ENCODE data around the gene MESD. TPM values are rescaled to one million over a fixed set of nuclear protein-coding genes. Genes with fewer than 3 reads are reported as not detected.

MESD gene
- total and polyA plus RNA-seq, 9 of the 15 experiments (the other 6 are each of a cell fraction or from before 2014, with no cell fraction given): 11.3 to 39.7 (median 22.8) TPM

DNA sequence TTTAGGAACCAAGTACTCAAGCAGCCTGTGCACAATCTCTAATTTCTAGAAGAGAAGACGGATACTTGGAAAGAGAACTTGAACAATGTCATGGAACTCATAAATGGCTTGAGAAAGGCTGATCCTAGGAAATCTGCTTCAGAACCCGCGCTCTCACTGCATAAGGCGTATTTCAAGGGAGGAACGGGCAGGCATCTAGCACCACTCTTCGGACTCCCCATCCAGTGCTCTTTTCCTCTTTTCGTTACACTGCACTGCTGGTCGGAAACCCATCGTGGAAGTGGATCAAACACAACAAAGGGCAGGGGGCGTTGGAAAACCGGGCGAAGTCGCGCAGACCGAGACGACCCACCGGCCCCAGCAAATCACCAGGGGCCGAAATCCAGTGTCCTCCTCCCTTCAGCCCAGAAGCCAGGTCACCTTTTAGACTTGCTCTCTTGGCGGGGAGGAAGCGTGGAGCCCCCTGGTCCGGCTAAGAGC is 10.6 kb upstream of the MESD start:
- Histone ChIP-seq H3K9ac (ENCODE audit: insufficient read depth in 1 of 2, low read depth in 2 of 2, low read length in 2 of 2) (peak overlapping the region; percentile 88 to 96), H3K9me3 (replicated peaks; ENCODE audit: control insufficient read depth, insufficient read depth, low read depth, low read length) (no peaks in the 10 kb centered on the region), H3K36me3 (ENCODE audit: control insufficient read depth, insufficient read depth, low read length) (peaks cover 13% of the 10 kb centered on the region; the same call in 1 of the 3 replicates), H3K4me3 (peak overlapping the region; percentile 90), H3K4me2 (ENCODE audit: insufficient read depth, low read length) (peak overlapping the region; percentile 86), H2AFZ (ENCODE audit: low read depth, low read length) (peak overlapping the region; percentile 79), H3K27ac (ENCODE audit: extremely low read depth, low read depth, low read length) (peak overlapping the region; percentile 92), H3K4me1 (replicated peaks in 1 of 2; ENCODE audit: control insufficient read depth in 2 of 2, insufficient read depth in 2 of 2, low read length in 2 of 2) (peaks cover 12 to 31% of the 10 kb centered on the region in 2 experiments), H3K27me3 (ENCODE audit: control insufficient read depth in 2 of 2, insufficient read depth in 2 of 2, low read length in 2 of 2) (no peaks in the 10 kb centered on the region), H3K9me1 (ENCODE audit: control insufficient read depth, insufficient read depth, low read length) (no peaks in the 10 kb centered on the region), H4K20me1 (replicated peaks; ENCODE audit: control insufficient read depth, insufficient read depth, low read length) (no peaks in the 10 kb centered on the region), H3K79me2 (ENCODE audit: control insufficient read depth, insufficient read depth, low read length) (peaks cover 43% of the 10 kb centered on the region)
- WGBS (ENCODE audit: insufficient coverage, low coverage, missing lambda C conversion rate): 0% methylated on average over 20 of the region's 21 CpGs
- FAIRE-seq (no peak), ATAC-seq (peak; percentile 5), DNase-seq (ENCODE audit: extremely low read depth in 1 of 4, low spot score in 3 of 4) (peak in 1 of 4 experiments; percentile 41)
- CTCF ChIA-PET (ENCODE audit: low intra/inter-chr PET ratio): no interaction called here
- POLR2A ChIA-PET: interaction anchor here (0.5 to 1.5 kb wide), 3 partner anchors 15 to 1927 kb away, joined by 3 to 4 read pairs (median 4); no protein-coding TSS in a partner anchor
- in situ Hi-C loops (cut with MboI): no loop called here
- intact Hi-C loops (cut with micrococcal nuclease): no loop called here
- BruUV-seq (replicated peaks): TSS peak; percentile 88
- TF ChIP-seq ZNF140 (CRISPR knock-in tag; IDR thresholded peaks at IDR 0.05) (no peak), KDM1A (IDR thresholded peaks at IDR 0.05) (peak; percentile 8 to 18; a peak in 2 of 4 replicates), ZNF3 (CRISPR knock-in tag; IDR thresholded peaks at IDR 0.05) (no peak), ZC3H4 (CRISPR knock-in tag; IDR thresholded peaks at IDR 0.05; ENCODE audit: borderline replicate concordance) (peak; percentile 60; the same call in 1 of the 2 replicates), FOXP1 (CRISPR knock-in tag; IDR thresholded peaks at IDR 0.05) (peak; percentile 75; the same call in 1 of the 2 replicates), HNRNPLL (IDR thresholded peaks at IDR 0.05; ENCODE audit: low read depth, low read length, poor library complexity, severe bottlenecking) (peak; percentile 94), GABPA (tag; conservative IDR thresholded peaks at IDR 0.05; ENCODE audit: low read depth) (no peak)
- TF ChIP-seq, protein P1, sequence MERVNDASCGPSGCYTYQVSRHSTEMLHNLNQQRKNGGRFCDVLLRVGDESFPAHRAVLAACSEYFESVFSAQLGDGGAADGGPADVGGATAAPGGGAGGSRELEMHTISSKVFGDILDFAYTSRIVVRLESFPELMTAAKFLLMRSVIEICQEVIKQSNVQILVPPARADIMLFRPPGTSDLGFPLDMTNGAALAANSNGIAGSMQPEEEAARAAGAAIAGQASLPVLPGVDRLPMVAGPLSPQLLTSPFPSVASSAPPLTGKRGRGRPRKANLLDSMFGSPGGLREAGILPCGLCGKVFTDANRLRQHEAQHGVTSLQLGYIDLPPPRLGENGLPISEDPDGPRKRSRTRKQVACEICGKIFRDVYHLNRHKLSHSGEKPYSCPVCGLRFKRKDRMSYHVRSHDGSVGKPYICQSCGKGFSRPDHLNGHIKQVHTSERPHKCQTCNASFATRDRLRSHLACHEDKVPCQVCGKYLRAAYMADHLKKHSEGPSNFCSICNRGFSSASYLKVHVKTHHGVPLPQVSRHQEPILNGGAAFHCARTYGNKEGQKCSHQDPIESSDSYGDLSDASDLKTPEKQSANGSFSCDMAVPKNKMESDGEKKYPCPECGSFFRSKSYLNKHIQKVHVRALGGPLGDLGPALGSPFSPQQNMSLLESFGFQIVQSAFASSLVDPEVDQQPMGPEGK (CRISPR knock-in tag; IDR thresholded peaks at IDR 0.05; ENCODE audit: borderline replicate concordance): 0 out of 2 replicates have a peak, but pooled peaks have one; percentile 12
- TF ChIP-seq, protein P2, sequence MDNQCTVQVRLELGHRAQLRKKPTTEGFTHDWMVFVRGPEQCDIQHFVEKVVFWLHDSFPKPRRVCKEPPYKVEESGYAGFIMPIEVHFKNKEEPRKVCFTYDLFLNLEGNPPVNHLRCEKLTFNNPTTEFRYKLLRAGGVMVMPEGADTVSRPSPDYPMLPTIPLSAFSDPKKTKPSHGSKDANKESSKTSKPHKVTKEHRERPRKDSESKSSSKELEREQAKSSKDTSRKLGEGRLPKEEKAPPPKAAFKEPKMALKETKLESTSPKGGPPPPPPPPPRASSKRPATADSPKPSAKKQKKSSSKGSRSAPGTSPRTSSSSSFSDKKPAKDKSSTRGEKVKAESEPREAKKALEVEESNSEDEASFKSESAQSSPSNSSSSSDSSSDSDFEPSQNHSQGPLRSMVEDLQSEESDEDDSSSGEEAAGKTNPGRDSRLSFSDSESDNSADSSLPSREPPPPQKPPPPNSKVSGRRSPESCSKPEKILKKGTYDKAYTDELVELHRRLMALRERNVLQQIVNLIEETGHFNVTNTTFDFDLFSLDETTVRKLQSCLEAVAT (IDR thresholded peaks at IDR 0.05): 0 out of 4 replicates have a peak, but pooled peaks of 1 of the 2 experiments have one; percentile 28
- TF ChIP-seq, protein P3, sequence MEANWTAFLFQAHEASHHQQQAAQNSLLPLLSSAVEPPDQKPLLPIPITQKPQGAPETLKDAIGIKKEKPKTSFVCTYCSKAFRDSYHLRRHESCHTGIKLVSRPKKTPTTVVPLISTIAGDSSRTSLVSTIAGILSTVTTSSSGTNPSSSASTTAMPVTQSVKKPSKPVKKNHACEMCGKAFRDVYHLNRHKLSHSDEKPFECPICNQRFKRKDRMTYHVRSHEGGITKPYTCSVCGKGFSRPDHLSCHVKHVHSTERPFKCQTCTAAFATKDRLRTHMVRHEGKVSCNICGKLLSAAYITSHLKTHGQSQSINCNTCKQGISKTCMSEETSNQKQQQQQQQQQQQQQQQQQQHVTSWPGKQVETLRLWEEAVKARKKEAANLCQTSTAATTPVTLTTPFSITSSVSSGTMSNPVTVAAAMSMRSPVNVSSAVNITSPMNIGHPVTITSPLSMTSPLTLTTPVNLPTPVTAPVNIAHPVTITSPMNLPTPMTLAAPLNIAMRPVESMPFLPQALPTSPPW (CRISPR knock-in tag; IDR thresholded peaks at IDR 0.05): no peak
- TF ChIP-seq, protein P4, sequence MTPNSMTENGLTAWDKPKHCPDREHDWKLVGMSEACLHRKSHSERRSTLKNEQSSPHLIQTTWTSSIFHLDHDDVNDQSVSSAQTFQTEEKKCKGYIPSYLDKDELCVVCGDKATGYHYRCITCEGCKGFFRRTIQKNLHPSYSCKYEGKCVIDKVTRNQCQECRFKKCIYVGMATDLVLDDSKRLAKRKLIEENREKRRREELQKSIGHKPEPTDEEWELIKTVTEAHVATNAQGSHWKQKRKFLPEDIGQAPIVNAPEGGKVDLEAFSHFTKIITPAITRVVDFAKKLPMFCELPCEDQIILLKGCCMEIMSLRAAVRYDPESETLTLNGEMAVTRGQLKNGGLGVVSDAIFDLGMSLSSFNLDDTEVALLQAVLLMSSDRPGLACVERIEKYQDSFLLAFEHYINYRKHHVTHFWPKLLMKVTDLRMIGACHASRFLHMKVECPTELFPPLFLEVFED (CRISPR knock-in tag; conservative IDR thresholded peaks at IDR 0.05): no peak
